Hematopoietic multipotent progenitor cell treated with erythropoietin and hydrocortisone succinate and interleukin-3 and kit ligand, for 6 days (in vitro differentiated cells): Measurements from ENCODE around the gene SEPTIN7.
"Not testable (repeated sequence)": the region's sequence is repeated elsewhere in the genome, so short reads cannot be mapped to it uniquely, and the experiment has no call there.

ENCODE experiments used
- DNase-seq: peaks from one replicate; pipeline ENCODE4 v3.0.0-alpha.2; 2015

SEPTIN7 gene

DNA sequence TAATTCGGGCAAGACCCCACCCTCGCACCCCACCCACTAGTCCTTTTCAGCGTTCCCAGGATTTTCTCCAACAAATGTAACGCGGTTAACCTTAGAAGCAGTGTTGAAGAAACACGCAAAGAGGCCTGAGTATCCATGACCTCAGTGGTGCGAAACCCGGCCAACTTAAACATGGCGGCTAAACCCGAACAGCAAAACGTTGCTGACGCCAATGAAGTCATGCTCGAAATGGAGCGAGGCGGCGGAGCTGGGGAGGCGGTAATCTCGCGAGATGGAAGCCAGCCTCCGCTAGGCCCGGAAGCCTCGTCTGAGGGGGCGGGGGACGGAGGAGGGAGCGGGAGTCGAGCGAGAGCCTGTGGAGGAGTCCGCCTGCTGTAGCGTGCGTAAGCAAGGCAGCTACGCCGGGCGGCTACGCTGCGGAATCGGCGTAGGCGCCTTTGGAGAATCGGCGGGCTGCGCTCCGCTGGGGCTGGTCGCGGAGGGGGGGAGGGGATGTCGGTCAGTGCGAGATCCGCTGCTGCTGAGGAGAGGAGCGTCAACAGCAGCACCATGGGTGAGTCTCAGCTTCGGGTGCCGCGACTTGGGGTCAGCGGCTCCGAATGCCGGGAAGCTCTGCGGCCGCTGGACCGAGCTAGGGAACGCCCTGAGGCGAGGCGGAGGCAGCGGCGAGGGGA, at the start of gene SEPTIN7:
SEPTIN7 (plus strand) TSS at position 340 of the 674 bp plus-strand sequence; CDS start at position 493, 153 bp downstream.
- DNase-seq: peak; percentile 99

DNA sequence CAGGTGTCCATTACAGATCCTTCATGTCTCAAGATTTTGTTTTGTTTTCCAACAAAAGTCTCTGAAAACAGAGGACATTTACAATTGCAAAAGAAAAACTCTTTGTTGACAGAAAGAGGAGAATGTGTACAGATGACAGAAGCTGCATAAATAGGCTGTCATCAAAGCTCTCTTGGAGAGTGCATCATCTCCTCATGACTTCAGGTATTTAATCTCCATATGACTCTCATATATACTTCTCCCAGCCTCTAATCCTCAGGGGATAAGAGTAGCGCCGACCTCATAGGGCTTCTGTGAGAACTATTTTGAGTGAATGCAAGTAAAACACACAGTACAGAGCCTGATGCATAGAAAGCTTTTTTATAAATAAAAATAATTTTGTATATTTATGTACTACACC, 48.1 kb upstream of the SEPTIN7 start:
- DNase-seq: no peak

DNA sequence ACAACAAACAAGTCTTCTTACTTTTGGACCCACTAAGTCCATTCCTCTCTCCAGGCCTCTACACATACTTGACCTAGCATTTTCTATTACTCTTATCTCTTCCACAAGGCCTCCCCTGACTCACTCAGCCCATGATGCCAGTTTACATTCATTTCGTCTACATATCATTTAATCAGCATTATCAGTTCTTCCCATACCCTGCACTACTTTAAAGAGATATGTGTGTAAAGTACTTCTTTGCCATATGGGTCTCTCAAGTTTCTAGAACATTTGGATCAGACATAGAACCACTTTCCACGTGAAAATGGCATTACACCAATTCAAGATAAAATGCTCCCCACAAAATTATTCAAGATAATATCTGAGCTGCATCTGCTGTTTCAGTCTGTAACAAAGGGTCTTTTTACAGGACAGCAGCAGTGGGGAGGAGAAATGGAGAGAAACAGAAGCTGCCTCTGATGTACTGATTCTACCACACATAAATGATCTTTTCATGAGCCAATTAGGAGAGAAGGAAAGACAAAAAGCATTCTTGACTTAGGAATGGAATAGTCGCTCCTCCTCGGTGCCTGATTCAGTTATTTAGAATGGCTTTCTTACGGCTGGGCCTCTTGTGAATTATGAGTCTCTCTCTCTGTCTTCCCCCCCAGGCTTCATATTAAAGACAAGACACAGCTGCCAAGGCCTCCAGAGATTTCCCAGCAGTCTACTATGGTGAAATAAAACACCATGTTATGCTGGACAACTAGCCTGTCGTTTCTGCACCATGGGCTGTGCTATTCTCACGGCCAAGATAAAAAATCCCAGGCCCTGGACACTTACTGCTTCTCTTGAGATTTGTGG, 46.9 kb upstream of the SEPTIN7 start:
- DNase-seq: peak; percentile 71

DNA sequence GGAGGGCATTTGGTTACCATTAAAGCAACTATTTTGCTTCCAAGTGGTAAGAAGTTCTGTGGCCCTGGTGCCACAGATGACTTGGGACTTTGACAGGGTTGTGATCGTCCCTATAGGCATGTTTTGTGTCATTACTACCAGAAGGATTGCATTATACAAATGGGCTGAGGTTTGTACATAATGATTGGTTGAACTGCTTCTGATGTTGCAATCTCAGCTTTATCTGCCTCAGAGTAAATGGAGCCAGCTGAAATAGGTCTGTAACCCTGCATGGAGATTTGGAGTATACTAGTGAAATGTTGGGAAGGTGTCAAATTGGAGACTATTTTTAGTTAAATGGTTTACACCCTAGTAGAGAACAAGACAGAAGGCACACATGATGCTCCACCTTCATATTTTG, 46.1 kb upstream of the SEPTIN7 start:
- DNase-seq: peak; percentile 35

DNA sequence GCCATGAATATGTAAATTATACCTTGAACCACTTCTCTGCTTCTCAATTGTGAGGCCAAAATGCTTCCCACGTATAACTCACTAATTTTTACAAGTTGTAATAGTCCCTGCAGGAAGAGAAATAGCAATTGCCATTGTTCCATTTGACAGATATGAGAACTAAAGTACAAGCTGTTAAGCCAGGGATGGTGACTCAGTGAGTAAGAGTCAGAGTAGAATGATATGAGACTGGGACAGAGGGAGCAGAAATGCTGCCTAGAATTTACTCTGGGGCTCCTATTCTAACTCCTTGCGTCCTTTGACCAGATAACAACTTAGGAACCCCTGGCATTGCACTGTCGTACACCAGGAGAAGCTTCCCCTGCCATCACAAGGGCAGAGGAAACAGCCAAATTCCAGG, 45.1 kb upstream of the SEPTIN7 start:
- no peak for DNase-seq

DNA sequence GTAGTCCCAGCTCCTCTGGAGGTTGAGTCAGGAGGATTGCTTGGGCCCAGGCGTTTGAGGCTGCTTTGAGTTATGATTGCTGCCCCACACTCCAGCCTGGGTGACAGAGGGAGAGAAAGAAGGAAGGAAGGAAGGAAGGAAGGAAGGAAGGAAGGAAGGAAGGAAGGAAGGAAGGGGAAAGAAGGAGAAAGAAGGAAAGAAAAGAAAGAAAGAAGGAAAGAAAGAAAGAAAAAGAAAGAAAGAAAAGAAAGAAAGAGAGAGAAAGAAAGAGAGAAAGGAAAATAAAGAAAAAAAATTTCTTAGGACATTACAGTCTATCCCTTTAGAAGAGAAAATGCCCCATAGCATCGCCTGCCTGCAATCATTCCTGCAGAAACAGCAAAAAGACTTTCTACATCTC, 44.4 kb upstream of the SEPTIN7 start:
- DNase-seq: not testable (repeated sequence)

DNA sequence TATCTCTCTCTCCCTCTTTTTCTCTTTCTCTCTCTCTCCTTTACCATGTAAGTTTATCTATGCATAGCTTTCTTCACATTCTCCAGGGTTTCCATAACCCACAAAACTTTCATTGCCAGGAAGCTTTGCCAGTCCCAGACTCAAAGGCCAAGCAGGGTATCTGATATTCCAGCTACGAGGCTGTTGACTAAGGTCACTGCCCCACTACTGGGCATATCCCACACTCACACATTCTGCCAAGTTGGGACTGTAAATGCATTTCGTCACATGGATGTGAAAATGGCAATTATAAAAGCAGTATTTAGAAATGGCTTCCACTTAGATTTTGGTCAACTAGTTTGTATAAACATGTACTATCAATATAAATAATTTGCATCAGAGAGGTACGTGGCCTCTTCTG, 43.3 kb upstream of the SEPTIN7 start:
- DNase-seq: no peak

DNA sequence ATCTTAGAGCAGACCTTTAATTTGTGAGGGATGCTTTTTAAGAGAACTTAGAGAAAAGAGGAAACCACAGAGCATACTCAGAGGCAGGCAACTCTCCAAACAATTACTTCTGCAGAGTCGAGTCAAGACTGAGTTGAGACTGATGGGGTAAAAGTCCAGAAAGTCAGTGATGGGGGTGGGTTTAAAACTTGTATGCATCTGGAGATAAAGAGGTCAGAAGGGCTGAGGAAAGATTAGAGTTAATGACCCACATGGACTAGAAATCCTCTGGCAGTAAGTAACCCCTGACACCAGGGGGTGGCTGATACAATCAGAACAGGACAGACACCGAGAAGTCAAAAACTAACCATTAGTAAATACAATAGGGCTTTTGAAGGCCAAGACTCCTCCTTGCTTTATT, 42.4 kb upstream of the SEPTIN7 start:
- peak; percentile 68 for DNase-seq

DNA sequence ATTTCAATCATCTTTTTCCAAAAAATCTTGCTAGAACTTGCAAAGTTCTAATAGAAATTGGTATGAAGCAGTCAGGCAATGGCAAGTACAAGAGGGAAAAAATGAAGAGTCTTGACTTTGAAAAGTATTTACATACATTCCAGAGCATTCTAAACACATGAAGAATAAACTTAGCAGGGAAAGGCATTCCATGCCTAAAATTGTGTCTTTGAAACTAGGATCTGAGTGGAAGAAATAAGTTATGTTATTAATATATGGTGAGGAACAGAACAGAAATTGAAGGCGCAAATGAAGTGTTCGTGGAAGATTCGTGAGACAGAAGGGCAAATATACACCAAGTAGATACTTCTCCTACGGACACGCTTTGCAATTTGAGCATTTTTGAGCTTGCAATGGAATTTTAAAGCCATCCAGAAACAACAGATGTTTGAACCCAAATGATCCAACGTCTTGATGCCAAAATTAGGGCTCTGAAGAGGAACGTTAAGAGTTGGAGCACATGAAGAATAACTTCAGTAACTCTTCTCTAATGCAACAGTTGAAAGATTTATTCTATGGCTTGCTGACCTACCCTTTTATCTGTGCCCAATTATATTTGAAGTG, 40.6 kb upstream of the SEPTIN7 start:
- no peak for DNase-seq

DNA sequence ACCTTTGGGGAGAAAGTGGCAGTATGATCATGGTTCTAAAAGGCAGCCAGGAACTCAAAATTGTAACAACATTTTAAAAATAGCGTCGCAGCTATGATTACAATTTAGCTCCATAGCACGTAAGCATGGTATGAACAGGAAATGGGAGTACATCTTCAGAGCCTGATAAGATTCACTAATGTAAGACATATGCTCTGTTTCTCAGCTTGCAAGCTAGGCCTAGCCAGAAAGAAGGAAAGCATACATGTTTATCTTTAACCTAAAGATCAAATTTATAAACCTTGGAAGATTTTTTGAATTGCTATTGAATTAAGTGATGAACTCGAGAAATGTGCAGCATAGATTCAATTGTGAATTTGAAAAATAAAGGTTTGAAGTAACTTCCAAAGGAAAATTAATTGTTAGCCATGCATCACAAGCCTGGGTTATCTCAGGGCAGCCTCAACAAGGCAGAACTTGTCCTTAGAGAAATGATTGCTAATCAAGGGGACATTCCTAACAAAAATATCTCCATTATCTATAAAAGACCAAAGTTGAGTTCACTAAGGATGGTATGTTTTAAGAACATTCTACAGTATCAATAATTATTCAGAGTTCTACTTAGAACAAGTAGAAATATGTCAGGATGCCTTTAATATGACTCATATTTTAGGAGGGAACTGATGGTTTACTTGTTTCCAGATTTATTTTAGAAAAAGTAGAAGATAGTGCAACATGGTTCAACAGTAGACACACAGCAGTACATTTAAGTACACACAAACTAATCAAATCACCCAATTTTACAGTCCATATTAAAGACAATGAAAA, 38.8 kb upstream of the SEPTIN7 start:
- DNase-seq: peak; percentile 54

DNA sequence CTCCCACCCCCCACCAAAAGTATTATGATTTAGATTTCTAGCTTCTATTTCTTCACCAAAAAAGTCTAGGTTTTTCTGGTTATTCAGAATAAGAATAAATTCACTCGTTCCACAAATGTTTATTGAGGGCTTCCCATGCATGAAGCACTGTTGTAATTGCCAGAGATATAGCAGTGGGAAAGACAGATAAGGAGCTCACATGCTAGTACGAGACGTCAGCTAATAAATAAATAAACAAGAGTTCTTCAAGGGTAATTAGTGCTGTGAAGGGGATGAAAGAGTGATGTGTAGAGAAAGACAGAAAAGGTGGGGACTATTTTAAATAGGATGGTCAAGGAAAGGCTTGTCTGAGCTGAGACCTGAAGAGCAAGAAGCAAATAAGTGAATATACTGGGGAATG, 38.1 kb upstream of the SEPTIN7 start:
- no peak for DNase-seq

DNA sequence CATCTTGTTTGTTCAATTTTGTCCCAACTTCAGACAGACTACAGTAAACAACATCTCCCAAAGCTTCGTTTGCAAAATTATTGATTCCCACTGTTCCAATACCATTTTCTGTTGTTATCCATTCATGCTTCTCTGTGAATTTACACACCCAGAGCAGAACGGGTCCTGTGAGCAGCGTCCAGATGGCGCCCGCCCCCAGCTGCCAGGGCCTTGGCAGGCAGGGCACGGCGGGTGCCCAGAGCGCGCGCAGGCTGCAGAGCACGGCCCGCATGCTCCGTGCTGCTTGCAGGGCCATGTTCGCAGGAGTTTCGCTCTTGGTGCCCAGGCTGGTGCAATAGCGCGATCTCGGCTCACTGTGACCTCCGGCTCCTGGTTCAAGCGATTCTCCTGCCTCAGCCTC, 32.5 kb upstream of the SEPTIN7 start:
- no peak for DNase-seq

DNA sequence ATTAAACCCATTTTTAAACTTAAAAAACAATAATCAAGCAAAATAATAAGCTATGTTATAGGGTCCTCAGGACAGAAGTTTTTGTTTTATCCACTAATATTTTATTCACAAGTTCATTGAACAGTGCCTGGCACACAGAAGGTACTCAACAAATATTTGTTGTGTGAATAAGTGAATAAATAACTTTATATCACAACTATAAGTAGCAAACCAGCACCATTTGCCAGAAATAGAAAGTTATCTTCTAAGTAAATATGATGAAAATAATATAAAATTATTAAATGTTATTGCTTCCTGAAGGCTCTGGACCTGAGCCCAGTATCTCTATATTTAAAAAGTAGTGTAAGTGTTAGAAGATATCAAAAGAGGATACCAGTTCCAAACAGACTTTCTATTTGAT, 29.1 kb upstream of the SEPTIN7 start:
- DNase-seq: no peak

DNA sequence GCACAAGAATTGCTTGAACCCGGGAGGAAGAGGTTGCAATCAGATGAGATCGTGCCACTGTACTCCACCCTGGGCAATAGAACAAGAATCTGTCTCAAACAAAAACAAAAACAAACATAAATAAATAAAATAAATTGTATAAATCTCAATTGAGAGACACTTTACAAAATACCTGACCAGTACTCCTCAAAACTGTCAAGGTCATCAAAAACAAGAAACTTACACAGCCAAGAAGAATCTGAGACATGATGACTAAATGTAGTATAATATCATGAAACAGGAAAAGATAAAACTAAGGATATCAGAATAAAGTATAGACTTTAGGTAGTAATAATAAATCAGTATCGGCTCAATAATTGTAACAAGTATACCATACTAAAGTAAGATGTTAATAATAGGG, 26.9 kb upstream of the SEPTIN7 start:
- DNase-seq: no peak

DNA sequence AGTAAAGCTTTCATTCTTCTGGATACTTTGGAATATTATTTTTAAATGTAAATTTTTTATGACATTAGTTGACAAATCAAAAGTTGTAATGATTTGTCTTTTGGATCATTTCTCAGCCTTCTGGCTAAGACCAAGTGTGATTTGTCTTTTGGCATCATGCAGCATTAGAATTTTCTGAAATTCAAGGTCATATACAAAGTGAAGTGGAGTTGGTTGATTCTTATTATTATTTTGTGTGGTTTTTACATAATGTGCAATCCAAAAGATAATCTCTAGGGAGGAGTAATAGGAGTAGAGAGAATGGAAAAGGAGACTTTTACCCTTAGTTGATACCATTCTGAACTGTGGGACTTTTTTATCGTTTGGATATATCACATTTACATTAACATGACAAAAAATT, 24.2 kb upstream of the SEPTIN7 start:
- no peak for DNase-seq

DNA sequence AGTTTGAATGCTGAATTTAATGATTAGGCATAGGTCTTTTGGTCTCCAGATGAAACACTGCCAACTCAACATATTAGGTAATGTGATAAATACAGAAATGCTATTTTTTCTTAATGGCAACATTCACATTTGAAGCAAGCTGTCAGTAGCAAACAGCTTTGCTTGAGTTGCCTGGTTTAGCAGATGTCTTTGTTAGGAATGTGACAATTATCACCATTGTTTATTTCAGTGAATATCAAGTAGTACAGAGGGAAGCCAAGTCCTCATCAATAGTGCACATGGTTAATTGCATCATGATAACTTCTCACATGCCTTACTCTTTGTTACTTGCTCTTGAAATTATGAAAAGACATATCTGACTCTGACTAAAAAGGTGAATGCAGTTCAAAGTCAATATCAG, 23.7 kb upstream of the SEPTIN7 start:
- no peak for DNase-seq

DNA sequence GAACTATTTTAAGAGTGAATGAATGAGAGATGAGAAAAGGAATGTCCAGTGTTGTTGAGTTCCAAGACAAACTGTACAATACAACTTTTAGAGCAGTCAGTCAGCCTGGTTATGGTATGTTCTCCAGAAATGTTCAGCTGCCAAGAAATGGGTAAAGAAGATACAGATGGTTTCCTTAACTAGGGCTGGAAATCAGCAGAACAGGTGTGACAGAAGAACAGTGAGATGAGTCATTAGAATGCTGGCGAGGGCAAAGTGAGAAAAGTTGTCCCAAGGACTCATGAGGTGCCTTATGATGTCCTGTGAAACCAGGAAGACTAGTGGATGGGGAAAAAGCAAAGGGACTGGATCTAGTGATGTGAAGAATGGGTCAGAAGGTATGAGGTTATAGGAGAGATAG, 20.8 kb upstream of the SEPTIN7 start:
- DNase-seq: no peak

DNA sequence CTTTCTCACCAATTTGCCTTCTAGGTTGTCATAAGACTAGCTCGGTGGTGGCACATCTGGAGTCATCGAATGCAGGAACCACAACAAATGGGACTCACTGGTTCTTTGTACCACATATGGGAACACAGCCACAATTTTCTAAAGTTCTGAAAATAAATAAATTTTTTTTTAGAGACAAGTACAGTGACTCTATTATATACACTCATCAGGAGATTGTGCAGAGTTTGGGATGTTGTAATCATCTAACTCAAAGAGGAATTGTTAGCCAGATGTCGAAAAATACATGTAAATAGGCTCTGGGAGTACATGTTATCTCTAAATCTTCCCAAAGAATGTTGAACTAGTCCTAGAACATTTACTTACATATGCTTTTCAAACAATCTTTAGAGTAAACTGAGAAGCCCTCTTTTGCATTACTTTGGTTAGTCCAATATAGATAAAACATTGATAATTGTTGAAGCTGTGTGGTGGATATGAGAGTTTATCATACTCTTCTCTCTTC, 19.6 kb upstream of the SEPTIN7 start:
- no peak for DNase-seq

DNA sequence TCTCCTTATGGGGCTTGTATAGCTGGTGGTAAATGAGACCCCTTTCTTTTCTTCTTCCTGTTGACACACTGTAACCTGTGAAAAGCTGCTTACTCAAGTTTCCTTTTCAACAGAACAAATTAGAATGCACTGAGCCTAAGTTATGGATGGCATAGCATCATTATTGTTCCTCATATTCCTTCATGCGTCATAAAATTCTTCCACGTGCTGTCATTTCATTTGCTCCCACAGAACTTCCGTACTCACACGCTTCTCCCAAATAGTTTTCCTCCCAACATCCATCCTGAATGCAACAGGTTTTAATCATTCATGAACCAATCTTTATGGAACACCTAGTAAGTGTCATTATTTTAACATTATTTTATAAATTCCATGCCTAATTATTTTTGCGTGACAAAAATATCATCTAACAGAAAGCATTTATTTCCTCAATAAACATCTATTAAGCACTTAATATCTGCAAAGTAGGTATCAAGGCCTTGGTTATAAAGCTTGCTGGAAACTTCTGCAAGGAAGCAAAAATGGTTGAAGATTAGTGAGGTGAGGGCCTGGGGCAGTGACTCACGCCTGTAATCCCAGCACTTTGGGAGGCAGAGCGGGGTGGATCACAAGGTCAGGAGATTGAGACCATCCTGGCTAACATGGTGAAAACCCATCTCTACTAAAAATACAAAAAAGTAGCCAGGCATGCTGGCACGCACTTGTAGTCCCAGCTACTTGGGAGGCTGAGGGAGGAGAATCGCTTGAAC, 18.9 kb upstream of the SEPTIN7 start:
- no peak for DNase-seq

DNA sequence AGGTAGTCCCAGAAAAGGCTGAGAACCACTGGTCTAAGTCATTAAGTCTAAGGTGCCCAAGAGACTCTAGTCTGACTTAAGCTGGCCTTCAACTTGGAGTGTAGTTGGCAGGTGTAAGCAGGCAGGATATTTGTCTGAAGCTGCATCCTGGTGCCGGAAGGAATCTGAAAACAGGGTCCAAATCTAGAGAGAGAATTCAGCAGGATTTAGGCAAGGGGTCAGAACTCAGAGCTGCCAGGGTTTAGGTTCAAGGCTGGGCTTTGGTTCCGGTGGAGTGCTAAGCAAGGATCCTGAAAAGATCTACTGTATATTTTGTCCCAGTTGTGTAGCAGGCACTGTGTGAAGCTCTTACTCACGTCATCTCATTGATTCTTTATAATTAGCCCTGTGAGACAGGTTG, 16.5 kb upstream of the SEPTIN7 start:
- DNase-seq: no peak

DNA sequence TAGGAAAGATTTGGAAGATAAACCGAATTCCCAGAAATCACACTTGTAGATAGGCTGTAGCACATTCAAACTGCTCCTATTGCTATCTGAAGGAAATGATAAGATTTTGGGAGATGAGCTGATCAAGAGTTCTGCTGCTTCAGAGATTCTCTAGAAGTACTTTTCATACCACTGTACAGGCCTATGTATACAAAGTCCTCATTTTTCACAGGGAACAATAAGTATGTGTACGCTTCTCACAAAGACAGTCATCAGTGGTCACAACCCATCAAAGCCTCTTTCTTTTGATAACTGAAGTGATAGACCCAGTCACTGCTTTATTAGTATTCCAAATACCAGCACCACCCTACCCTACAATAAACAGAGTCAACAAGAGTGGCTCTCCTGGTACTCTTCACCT, 15.6 kb upstream of the SEPTIN7 start:
- no peak for DNase-seq

DNA sequence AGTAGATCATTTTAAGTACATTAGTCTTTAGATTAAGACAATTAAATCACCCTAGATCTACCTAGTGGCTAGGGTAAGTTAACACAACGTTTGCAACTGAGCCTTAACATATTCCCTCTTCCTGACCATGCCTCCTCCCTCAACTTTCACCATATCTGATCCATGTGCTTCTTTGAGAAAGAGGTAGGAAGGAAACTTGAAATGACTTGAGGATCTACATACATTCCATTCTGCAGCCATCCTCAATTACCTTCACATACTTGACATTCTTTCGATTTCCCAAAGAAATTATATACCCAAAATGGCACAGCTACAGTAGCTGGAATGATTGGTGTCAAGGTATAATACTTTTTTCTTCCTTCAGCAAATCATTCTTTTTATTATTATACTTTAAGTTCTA, 12.9 kb upstream of the SEPTIN7 start:
- no peak for DNase-seq
